VCaP (cell line): ENCODE measurements around the gene ZNF575.
A peak's percentile ranks its signal among the peaks of the same experiment; 100 is the strongest.

Source experiments
- H3K27ac ChIP-seq: fragments of 450-650 bp; 2 replicates; pipeline ENCODE4 v1.5.1; 2017
- CTCF ChIP-seq: fragments of 450-650 bp; conservative IDR thresholded peaks from 2 replicates; pipeline ENCODE4 v1.5.1; 2017; ENCODE audit warnings: mild to moderate bottlenecking, moderate library complexity

ZNF575 gene

DNA sequence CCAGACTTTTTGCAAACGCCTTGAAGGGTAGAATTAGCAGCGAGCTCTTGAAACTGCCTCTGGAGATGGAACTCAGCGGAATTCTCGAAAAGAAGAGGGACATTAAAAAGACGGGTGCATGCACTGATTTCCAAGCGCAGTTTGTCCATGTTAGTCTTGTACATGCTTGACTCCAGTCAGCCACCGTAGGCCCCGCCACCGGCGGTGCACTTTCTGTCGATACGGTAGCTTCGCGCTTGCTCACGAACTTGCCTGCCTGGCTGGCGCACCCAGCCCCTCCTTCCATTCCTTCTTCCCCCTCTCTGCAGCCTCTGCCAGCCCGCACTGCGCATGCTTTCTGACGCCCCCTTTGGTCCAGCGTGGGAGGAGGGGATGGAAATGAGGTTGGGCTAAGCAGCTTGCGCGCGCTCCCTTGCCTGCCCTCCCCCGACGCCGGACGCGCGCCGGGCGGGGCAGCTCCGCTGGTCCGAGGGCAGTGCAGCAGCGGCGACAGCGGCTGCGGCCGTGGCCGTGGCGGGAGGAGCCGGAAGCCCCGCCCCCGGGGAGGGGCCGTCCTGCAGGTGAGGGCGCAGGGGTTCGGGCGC, at the start of gene ZNF575:
TSS of gene ZNF575 (plus strand) at position 227 of the 584 bp plus-strand sequence. CDS start 1,235 bp downstream, outside the sequence.
- H3K27ac ChIP-seq, result peak within 1 kb of the TSS; percentile 94
- no peak for TF ChIP-seq CTCF

DNA sequence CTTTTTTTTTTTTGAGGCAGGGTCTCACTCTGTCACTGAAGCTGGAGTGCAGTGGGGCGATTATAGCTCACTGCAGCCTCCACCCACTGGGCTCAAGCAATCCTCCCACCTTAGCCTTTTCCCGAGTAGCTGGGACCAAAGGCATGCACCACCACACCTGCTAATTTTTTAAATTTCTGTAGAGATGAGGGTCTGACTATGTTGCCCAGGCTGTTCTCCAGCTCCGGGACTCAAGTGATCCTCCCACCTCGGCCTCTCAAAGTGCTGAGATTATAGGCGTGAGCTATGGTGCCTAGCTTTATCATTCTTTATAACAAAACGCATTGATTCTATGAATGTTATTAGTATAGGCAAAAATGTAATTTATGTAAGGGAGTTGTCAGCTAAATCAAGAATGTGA, 49.7 kb upstream of the ZNF575 start:
- TF ChIP-seq CTCF, result no peak
- no peak overlapping the region for H3K27ac ChIP-seq

DNA sequence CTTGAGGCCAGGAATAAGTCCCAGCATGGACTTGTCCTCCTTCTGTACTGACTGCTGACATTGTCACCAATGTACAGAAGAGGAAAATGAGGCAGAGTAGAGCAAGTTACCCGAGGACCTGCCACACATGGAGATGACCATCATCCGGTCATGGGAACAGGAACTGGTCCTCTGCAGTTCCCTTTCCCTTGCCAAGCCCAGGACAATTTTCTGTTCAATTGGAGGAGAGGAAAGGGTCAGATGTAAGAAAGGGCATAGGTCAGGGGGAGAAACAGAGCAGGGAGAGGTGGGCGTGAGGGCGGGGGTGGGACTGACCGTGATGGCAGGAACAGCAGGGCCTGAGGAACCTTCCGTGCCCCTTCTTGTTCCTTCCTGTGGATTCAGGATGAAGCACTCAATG, 47.0 kb upstream of the ZNF575 start:
- no peak for TF ChIP-seq CTCF
- no peak overlapping the region for H3K27ac ChIP-seq

DNA sequence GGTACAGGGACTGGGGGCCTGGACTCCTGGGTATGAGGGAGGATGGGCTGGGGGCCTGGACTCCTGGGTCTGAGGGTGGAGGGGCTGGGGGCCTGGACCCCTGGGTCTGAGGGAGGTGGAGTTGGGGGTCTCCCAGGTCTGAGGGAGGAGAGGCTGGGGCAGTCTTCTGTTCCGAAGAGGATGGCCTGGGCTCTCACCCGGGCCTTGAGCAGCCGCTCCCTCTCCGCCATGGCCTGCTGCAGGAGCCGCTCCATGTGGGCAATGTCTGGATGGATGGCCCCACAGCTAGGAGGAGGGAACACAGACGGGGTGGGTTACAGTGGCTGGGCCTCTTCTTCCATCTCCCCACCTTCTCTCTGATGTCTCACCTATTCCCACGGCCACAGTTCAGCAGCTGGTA, 46.6 kb upstream of the ZNF575 start:
- TF ChIP-seq CTCF, result no peak
- no peak overlapping the region for H3K27ac ChIP-seq

GRCh38 chr19:43488179-43488578, 44.8 kb upstream of the ZNF575 start:
- H3K27ac ChIP-seq, result no peak overlapping the region
- no peak for TF ChIP-seq CTCF

- no peak overlapping the region for H3K27ac ChIP-seq
- no peak for TF ChIP-seq CTCF
These were observed 43.7 kb upstream of the ZNF575 start for GRCh38 chr19:43489310-43489709.

DNA sequence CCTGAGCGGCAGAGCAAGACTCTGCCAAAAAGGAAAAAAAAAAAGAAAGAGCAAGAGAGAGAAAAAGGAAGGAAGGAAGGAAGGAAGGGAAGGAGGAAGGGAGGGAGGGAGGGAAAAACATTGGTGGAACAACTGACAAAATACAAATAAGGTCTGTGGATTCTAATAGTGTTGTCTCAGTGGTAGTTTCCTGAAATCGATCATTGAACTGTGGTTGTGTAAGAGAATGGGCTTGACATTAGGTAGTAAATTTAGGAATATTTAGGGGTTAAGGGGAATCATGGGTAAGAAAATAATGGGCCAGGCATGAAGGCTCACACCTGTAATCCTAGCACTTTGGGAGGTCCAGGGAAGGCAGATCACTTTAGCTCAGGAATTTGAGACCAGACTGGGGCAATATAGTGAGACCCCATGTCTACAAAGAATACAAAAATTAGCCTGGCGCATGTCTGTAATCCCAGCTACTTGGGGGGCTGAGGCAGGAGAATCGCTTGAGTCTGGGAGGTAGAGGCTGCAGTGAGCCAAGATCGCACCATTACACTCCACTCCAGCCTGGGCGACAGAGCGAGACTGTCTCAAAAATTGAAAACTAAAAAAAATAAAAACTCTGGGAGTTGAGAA, 42.9 kb upstream of the ZNF575 start:
- no peak for TF ChIP-seq CTCF
- H3K27ac ChIP-seq, result no peak overlapping the region
